Stimulated activated CD4-positive, alpha-beta T cell treated with anti-CD3 and anti-CD28 coated beads, Interleukin-12 subunit alpha, Interleukin-12 subunit beta, amount 100 ng/mL, for 24 hours (primary cell): ENCODE results near the gene MAEA.

Experiments
- DNase-seq, 2 experiments: peaks; one replicate each; pipeline ENCODE4 v3.0.0-alpha.2; 2020; ENCODE audit warnings: low read depth in 2 of 2

The MAEA gene

DNA sequence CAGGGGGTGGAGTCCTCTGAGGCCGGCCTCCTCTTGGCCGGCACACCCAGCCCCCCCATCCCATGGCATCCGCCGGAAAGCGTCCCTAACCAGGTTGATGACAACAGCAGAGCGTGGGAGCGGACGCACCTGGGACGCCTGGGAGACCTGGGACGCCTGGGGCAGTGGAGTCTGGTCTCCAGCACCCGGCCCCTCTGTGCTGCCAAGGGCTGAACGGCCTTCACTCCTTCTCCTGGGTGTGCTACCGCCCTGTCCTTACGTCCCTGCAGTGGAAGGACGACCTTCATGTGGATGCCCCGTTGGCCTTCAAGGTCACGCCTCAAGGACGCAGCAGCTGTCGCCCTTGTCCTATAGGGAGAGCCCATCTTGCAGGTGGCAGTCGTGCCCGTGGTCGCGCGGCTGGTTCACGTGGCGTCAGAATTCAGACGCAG lies 89.7 kb downstream of the MAEA start:
- DNase-seq, result no peak

DNA sequence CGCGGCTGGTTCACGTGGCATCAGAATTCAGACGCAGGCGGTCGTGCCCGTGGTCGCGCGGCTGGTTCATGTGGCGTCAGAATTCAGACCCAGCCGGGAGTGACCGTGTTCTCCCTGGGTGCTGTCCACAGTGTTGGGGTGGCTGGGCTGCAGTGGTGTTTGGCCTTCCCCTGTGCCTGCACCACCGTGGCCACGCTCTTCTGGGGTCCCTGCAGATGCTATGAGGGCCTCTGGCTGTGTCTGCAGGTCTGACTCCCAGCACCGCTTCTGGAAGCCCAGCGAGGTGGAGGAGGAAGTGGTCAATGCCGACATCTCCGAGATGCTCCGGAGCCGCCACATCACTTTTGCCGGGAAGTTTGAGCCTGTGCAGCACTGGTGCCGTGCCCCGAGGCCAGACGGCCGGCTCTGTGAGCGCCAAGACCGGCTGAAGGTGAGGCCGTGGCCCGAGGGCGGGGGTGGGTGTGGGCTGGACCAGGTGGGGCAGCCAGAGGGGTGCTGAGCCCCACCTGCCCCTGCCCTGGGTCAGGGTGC lies 90.2 kb downstream of the MAEA start:
- no peak for DNase-seq

DNA sequence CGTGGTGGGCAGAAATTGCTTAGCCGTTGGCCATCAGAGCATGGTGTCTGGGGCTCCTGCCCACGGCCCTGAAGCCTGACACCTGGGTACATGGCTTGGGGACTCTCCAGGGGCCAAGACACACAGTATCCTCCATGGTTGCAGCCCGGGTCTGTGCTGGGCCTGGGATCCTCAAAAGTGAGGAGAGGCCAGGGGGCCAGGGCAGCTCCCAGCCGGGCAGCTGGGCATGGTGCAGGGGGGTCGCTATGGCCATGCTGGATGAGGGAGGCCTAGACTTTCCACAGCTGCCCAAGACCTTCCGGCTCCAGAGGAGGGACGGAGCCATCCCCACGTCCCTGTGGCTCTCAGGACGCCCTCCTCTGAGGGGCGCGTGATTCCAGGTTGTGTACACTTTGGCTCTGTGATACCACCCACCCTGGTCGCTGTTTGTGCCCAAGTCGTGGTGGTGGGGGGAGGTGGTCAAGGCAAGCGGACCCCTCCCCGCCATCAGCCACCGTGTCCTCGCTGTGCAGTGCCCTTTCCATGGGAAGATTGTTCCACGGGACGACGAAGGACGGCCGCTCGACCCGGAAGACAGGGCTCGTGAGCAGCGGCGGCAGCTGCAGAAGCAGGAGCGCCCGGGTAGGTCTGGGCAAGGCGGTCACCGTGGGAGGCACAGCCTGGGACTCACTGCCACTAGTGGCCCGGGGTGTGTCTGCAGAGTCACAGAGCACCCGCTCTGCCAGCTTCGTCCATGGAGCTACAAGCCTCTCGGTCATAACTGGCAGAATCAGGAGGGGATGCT lies 90.9 kb downstream of the MAEA start:
- no peak for DNase-seq

DNA sequence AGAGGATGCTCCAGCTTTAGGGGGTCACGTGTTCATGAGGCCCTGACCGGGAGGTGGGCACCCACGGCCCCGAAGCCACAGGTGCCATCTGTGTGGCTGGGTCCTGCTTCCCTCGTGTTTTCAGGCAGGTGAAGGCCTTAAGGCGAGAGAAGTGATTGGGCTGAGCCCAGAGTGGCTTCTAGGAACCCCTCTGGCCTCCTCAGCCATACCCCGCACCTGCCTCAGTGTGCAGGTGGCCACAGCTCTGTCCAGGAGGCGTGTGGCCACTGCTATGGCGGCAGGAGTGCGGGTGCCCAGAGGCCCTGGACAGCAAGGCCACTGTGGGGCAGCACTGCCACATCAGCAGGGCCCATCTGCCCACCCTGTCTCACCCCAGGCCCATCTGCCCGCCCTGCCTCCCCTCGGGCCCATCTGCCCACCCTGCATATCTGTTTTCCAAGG lies 91.5 kb downstream of the MAEA start:
- no peak for DNase-seq

DNA sequence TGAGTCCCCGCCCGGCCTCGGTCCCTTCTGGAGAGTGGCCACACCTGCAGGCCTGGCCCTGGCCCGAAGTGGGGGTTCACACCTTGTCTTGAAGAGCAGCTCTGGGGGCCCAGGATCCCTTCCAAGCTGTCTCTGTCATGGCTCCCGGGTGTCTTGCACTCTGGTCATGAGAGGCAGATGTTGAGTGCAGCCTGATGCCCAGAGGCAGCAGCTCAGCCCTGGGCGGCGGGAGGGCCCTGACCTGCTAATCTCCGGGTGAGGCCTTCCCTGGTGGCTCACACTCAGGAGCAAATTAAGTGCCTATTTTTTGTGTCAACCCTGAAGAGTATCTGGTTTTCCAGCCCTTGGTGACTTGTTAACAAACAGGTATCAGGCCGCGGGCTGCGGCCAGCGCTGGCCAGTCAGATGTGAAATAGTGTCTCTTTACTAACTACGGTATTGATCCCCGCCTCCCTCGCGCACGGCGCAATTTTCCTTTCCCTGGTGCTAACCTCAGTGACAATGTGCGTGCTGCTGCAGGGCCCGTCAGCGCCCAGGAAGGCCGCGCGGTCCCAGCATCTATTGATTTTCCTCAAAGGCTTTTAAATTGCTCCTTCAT lies 92.4 kb downstream of the MAEA start:
- DNase-seq, result no peak

DNA sequence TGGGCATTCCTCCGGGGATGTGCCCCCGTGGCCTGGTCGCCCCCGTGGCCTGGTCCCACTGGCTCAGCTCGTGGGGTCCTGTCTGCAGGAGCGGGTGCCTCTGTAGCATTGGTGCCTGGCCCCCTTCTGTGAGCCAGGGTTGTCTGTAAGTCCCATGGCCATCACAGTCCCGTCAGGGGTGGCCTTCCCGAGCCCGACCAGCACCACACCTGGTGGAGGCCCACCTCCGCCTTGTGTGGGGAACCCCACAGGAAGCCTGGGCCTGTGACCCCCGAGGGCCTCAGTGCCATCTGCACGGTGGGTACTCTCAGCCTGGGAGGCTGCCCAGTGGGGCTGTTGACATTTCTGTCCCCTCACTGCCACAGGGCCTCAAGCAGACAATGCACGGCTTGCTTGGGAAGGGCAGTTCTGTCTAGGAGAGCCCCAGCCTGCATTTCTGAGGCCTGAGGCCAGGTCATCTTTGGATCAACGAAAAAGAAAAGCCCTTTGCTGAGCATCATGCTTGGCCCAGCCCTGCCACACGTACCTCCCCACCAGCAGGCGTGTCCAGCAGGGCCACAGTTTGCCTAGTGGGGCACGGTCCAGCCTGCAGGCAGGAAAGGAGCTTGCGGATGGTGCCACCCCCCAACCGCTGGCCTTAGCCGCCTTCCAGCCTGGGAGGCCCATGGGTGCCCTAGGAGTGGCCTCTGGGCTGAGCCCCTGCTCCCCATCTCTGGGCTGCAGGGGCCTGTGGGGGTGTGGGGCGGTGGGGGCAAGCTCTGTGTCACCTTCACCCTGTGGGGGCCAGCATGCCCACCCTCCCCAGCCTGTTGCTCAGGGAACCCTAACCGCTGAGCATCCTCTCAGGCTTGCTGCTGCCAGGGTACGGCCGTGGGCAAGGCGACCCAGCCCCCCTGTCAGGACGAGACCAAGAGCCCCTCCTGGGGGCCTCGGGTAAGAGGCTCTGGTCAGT lies 93.4 kb downstream of the MAEA start:
- DNase-seq, result no peak

DNA sequence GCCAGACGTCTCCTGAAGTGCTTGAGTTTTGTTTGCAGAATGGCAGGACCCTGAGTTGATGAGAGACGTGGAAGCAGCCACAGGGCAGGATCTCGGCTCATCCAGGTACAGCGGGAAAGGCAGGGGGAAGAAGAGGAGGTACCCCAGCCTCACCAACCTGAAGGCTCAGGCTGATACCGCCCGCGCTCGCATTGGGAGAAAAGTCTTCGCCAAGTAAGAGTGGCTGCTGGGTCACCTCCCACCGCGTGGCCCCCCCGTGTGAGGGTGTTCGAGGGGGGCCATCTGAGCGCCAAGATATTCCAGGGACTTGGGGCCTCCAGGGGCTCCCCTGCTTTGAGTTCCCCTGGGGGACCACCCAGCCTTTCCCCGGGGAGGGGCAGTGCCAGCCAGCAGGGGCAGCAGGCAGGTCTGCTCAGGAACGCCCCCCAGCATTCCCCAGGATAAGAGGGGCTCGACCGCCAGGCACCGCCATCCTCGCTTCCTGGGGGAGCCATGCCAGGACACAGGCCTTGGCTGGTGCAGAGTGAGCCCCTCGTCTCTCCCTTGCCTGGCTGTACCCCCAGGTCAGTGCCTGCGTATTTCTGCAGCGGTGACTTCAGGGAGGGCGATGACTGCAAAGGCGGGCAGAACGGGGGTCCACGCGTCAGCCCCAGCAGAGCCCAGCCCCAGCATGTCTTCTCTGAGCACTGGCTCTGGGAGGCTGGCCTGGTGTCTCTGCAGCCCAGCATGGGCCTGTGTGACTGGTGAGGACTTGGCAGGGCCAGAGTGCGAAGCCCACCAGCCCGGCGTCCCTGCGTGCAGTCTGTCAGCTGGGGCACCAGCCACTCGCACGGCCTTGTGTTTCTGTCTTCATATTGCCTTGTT lies 94.3 kb downstream of the MAEA start:
- DNase-seq, result no peak

DNA sequence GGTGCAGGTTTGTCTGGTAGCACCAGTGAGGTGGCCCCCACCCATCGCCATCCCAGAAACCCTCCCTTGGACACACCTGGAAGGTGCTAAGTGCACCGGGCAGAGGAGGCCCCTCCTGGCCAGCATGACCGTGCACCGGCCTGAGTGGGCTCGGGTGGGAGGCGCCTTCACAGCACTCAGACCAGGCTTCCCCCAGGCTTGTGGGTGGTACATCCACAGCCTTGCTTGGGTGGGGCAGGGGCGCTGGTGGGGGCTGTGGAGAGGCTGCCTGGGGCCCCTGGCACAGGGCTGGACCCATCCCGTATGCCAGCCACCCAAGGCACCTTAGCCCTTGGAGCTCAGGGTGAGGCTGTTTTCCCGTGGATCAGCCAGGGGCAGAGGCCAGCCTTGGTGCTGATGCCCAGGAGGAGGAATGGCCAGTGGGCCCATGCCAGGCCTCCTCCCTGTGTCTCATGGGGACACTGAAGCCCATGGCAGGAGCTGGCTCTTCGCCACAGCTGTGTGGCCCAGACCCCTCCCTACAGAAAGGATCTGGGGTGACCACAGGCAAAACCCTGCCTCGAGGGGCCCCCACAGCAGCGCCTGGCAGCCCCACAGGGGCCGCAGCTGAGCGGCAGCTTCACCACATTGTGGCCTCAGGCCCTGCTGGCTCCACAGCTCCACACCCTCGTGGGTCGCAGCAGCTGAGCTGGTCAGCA lies 95.1 kb downstream of the MAEA start:
- DNase-seq, result no peak

DNA sequence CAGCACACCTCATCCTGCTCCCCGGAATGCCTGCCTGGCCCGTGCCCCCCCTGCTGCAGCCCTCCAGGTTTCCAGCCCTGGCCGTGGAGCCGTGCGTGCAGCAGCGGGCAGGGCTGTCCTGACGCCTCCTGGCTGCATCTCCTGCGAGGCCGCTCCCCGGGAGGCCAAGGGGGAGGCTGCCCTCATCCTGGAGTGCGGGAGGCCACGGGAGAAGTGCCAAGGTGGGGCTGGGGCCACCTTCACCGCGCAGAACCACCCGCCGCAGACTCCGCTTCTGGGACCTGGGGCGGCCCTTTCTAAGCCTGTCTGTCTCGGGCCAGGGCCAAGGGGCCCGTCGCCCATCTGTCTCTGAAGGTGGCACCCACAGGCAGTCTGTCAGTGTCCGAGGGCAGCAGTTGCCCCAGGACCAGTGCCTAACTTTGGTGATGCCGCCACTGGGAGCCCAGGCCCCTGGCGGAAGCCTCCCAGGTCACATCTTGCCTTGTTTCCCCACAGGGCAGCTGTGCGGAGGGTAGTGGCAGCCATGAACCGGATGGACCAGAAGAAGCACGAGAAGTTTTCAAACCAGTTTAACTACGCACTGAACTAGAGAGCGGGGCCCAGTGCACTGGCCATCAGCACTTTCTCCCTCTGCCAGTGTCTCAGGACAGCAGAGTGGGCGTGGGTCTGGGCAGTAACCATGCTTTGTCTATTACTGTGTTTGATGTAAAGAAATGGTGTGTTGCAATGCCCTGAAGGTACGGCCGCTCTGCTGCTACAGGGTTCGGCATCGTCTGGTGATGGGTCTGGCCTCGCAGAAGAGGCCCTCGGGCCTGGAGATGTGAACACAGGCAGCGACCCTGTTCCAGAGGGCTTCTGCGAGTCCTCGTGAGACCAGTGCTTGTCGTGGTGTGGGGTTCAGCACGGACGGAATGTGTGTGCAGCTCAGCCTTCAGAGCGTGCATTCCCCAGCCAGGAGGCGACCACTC lies 96.0 kb downstream of the MAEA start:
- DNase-seq, result no peak
